HG02610 (cell line): Measurements from ENCODE around the gene CARS2.
"Not testable (repeated sequence)": the region's sequence is repeated elsewhere in the genome, so short reads cannot be mapped to it uniquely, and the experiment has no call there.

Source experiments
- ATAC-seq: cut with Tn5 transposase; IDR thresholded peaks from one replicate; pipeline ENCODE4 v1.9.1; 2021; ENCODE audit warnings: mild to moderate bottlenecking, moderate library complexity; ENCODE audit not compliant: unreplicated experiment

CARS2 gene

GRCh38 chr13:110639935-110640334 lies 66.0 kb downstream of the CARS2 start:
- no peak for ATAC-seq

- no peak for ATAC-seq
Measured at GRCh38 chr13:110638814-110639806, 66.8 kb downstream of the CARS2 start.

- no peak for ATAC-seq
Measured at GRCh38 chr13:110638257-110638656, 67.7 kb downstream of the CARS2 start.

GRCh38 chr13:110637747-110638146 lies 68.2 kb downstream of the CARS2 start:
- ATAC-seq = no peak

GRCh38 chr13:110637275-110637674 lies 68.6 kb downstream of the CARS2 start:
- ATAC-seq = no peak

GRCh38 chr13:110636701-110637201 lies 69.2 kb downstream of the CARS2 start:
- ATAC-seq = no peak

- no peak for ATAC-seq
Measured at GRCh38 chr13:110636053-110636475, 69.9 kb downstream of the CARS2 start.

GRCh38 chr13:110635405-110636002 lies 70.4 kb downstream of the CARS2 start:
- ATAC-seq = no peak

- ATAC-seq = no peak
Measured at GRCh38 chr13:110634558-110634957, 71.4 kb downstream of the CARS2 start.

- no peak for ATAC-seq
Measured at GRCh38 chr13:110633776-110634175, 72.1 kb downstream of the CARS2 start.

- ATAC-seq = not testable (repeated sequence)
Measured at GRCh38 chr13:110632255-110632654, 73.7 kb downstream of the CARS2 start.

GRCh38 chr13:110630566-110631119 lies 75.3 kb downstream of the CARS2 start:
- no peak for ATAC-seq

- no peak for ATAC-seq
Measured at GRCh38 chr13:110629735-110630134, 76.2 kb downstream of the CARS2 start.

- ATAC-seq = no peak
Measured at GRCh38 chr13:110628952-110629701, 76.8 kb downstream of the CARS2 start.

- ATAC-seq = no peak
Measured at GRCh38 chr13:110628477-110628793, 77.5 kb downstream of the CARS2 start.

GRCh38 chr13:110627761-110628476 lies 78.0 kb downstream of the CARS2 start:
- no peak for ATAC-seq

- no peak for ATAC-seq
Measured at GRCh38 chr13:110627351-110627750, 78.6 kb downstream of the CARS2 start.

- ATAC-seq = no peak
Measured at GRCh38 chr13:110626521-110626920, 79.4 kb downstream of the CARS2 start.

GRCh38 chr13:110625771-110626321 lies 80.1 kb downstream of the CARS2 start:
- no peak for ATAC-seq
